SK-N-SH treated with all-trans-retinoic acid at 6 μM for 48 hours (cell line): ENCODE measurements around the gene ZNRF4.
A peak's percentile ranks its signal among the peaks of the same experiment; 100 is the strongest.

Experiments used
- ATAC-seq: fragments of 200-7000 bp; cut with Tn5 transposase; 3 replicates; pipeline ENCODE4 v1.9.1; 2020; ENCODE audit warnings: mild to moderate bottlenecking, moderate library complexity
- BACH2 ChIP-seq: fragments of 250-450 bp; sonication (Bioruptor Pico); IDR thresholded peaks from 2 replicates; pipeline ENCODE4 v1.9.0; 2021; ENCODE audit warnings: mild to moderate bottlenecking, borderline replicate concordance
- CREB5 ChIP-seq: fragments of 250-450 bp; sonication (Bioruptor Pico); IDR thresholded peaks from 2 replicates; pipeline ENCODE4 v1.5.1; 2020; ENCODE audit warnings: low read depth, mild to moderate bottlenecking, moderate library complexity
- CSRNP3 ChIP-seq: fragments of 250-450 bp; sonication (Bioruptor Pico); IDR thresholded peaks from 2 replicates; pipeline ENCODE4 v1.5.1; 2021; ENCODE audit warnings: mild to moderate bottlenecking, moderate library complexity
- GLIS3 ChIP-seq: fragments of 250-450 bp; sonication (Bioruptor Pico); IDR thresholded peaks from 2 replicates; pipeline ENCODE4 v1.5.0; 2020; ENCODE audit warnings: mild to moderate bottlenecking, moderate library complexity
- ISL1 ChIP-seq: fragments of 250-450 bp; sonication (Bioruptor Pico); IDR thresholded peaks from 2 replicates; pipeline ENCODE4 v2.1.2; 2022; ENCODE audit warnings: mild to moderate bottlenecking, moderate library complexity
- OSR1 ChIP-seq: fragments of 250-450 bp; sonication (Bioruptor Pico); IDR thresholded peaks from 2 replicates; pipeline ENCODE4 v1.8.0; 2022; ENCODE audit warnings: moderate library complexity, mild to moderate bottlenecking, inconsistent platforms
- PATZ1 ChIP-seq: fragments of 250-450 bp; sonication (Bioruptor Pico); IDR thresholded peaks from 2 replicates; pipeline ENCODE4 v1.8.0; 2020; ENCODE audit warnings: mild to moderate bottlenecking, moderate library complexity, borderline replicate concordance
- POU6F1 ChIP-seq: fragments of 250-450 bp; sonication (Bioruptor Pico); IDR thresholded peaks from 2 replicates; pipeline ENCODE4 v1.8.0; 2021; ENCODE audit warnings: low read depth, mild to moderate bottlenecking, moderate library complexity, borderline replicate concordance
- PPARA ChIP-seq: fragments of 250-450 bp; sonication (Bioruptor Pico); IDR thresholded peaks from 2 replicates; pipeline ENCODE4 v1.5.0; 2020; ENCODE audit warnings: mild to moderate bottlenecking, borderline replicate concordance
- RARB ChIP-seq: fragments of 250-450 bp; sonication (Bioruptor Pico); IDR thresholded peaks from 2 replicates; pipeline ENCODE4 v1.8.0; 2021; ENCODE audit warnings: mild to moderate bottlenecking, moderate library complexity
- SNAI2 ChIP-seq: fragments of 250-450 bp; sonication (Bioruptor Pico); IDR thresholded peaks from 2 replicates; pipeline ENCODE4 v1.5.0; 2020; ENCODE audit warnings: mild to moderate bottlenecking, moderate library complexity
- TCF4 ChIP-seq: fragments of 250-450 bp; sonication (Bioruptor Pico); IDR thresholded peaks from 2 replicates; pipeline ENCODE4 v1.8.0; 2021; ENCODE audit warnings: mild to moderate bottlenecking, moderate library complexity, borderline replicate concordance
- TSHZ2 ChIP-seq: fragments of 250-450 bp; sonication (Bioruptor Pico); IDR thresholded peaks from 2 replicates; pipeline ENCODE4 v1.5.0; 2020; ENCODE audit warnings: mild to moderate bottlenecking, moderate library complexity
- ZFP3 ChIP-seq: fragments of 250-450 bp; sonication (Bioruptor Pico); IDR thresholded peaks from 2 replicates; pipeline ENCODE4 v1.5.0; 2020; ENCODE audit warnings: mild to moderate bottlenecking, moderate library complexity
- ZFP30 ChIP-seq: fragments of 450-650 bp; formaldehyde crosslinking; IDR thresholded peaks from 2 replicates; pipeline ENCODE4 v1.5.0; 2022; ENCODE audit warnings: mild to moderate bottlenecking, moderate library complexity
- ZNF565 ChIP-seq: fragments of 450-650 bp; formaldehyde crosslinking; conservative IDR thresholded peaks from 2 replicates; pipeline ENCODE4 v1.5.0; 2020; ENCODE audit warnings: low read depth, mild to moderate bottlenecking, moderate library complexity
- ZNF70 ChIP-seq: fragments of 450-650 bp; formaldehyde crosslinking; IDR thresholded peaks from 2 replicates; pipeline ENCODE4 v1.5.0; 2020; ENCODE audit warnings: mild to moderate bottlenecking, moderate library complexity
- ZNF8 ChIP-seq: fragments of 450-650 bp; formaldehyde crosslinking; IDR thresholded peaks from 2 replicates; pipeline ENCODE4 v1.5.0; 2020; ENCODE audit warnings: mild to moderate bottlenecking, moderate library complexity

The ZNRF4 gene

GRCh38 chr19:5452594-5453565 is 2.3 kb upstream of the ZNRF4 start:
- ATAC-seq, result peak; percentile 71
- TF ChIP-seq SNAI2 (CRISPR knock-in tag), result no peak
- TF ChIP-seq OSR1 (CRISPR knock-in tag), result no peak
- TF ChIP-seq ZNF565 (CRISPR knock-in tag), result no peak
- no peak for TF ChIP-seq ZNF70 (CRISPR knock-in tag)
- no peak for TF ChIP-seq RARB (CRISPR knock-in tag)
- TF ChIP-seq ZFP3, result no peak
- TF ChIP-seq POU6F1 (CRISPR knock-in tag), result no peak
- TF ChIP-seq ISL1 (CRISPR knock-in tag), result no peak
- no peak for TF ChIP-seq PATZ1 (CRISPR knock-in tag)
- no peak for TF ChIP-seq ZFP30 (CRISPR knock-in tag)

- no peak for ATAC-seq
- no peak for TF ChIP-seq CSRNP3 (CRISPR knock-in tag)
- no peak for TF ChIP-seq RARB (CRISPR knock-in tag)
- TF ChIP-seq TCF4, result no peak
- no peak for TF ChIP-seq CREB5
- no peak for TF ChIP-seq PPARA (CRISPR knock-in tag)
- TF ChIP-seq ZNF8 (CRISPR knock-in tag), result no peak
- no peak for TF ChIP-seq POU6F1 (CRISPR knock-in tag)
- TF ChIP-seq ZNF70 (CRISPR knock-in tag), result no peak
- no peak for TF ChIP-seq TSHZ2 (CRISPR knock-in tag)
- no peak for TF ChIP-seq OSR1 (CRISPR knock-in tag)
- TF ChIP-seq ZNF565 (CRISPR knock-in tag), result no peak
- TF ChIP-seq GLIS3 (CRISPR knock-in tag), result no peak
- TF ChIP-seq PATZ1 (CRISPR knock-in tag), result no peak
- no peak for TF ChIP-seq BACH2 (CRISPR knock-in tag)
Observed at GRCh38 chr19:5454743-5455142, 474 bp upstream of the ZNRF4 start.
